Epithelial cell of prostate (primary cell): ENCODE results near the gene NOTO.
"Not testable (repeated sequence)": the region's sequence is repeated elsewhere in the genome, so short reads cannot be mapped to it uniquely, and the experiment has no call there.

Experiments
- DNase-seq: peaks from one replicate; pipeline ENCODE4 v3.0.0-alpha.2; 2011; ENCODE audit warnings: low read depth, low spot score
- H3K27ac ChIP-seq: fragments of 450-650 bp; 2 replicates; pipeline ENCODE4 v1.5.1; 2017; ENCODE audit warnings: mild to moderate bottlenecking

The NOTO gene, protein sequence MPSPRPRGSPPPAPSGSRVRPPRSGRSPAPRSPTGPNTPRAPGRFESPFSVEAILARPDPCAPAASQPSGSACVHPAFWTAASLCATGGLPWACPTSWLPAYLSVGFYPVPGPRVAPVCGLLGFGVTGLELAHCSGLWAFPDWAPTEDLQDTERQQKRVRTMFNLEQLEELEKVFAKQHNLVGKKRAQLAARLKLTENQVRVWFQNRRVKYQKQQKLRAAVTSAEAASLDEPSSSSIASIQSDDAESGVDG

GRCh38 chr2:73202156-73203054, at the start of gene NOTO:
Gene NOTO (plus strand): TSS chr2:73202574. CDS start chr2:73202667, 93 bp downstream.
- DNase-seq: no peak
- no peak within 1 kb of the TSS for H3K27ac ChIP-seq

DNA sequence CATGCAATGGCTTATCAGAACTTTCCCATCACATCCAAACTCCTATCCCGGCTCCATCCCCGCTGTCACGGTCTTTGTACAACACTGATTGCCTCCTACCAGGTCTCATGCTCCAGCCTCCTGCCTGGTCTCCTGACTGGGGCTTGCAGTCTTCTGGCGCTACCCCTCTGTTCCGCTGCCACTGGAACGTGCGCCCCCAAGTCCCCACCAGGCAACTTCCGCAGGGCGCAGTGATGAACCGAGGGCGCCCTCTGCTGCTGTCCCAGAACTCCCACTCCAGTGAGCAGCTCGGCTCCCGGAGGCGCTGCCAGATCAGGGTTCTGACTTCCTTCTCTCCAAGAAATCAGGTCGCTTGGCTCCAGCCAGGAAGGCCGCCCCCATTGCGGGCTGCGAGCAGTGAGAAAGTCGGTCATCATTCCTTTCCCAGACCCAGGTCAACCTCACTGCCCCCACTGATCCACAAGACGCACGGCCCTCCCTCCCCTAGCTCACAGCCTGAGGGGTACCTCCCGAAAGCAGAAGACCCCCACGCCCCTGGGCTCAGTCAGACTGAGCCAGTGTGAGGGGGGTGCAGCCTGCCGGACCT, 45.7 kb upstream of the NOTO start:
- DNase-seq: no peak
- H3K27ac ChIP-seq: no peak overlapping the region

- no peak overlapping the region for H3K27ac ChIP-seq
- no peak for DNase-seq
Observed at GRCh38 chr2:73162856-73163391, 39.5 kb upstream of the NOTO start.

- no peak for DNase-seq
- no peak overlapping the region for H3K27ac ChIP-seq
Observed at GRCh38 chr2:73163483-73164367, 38.6 kb upstream of the NOTO start.

DNA sequence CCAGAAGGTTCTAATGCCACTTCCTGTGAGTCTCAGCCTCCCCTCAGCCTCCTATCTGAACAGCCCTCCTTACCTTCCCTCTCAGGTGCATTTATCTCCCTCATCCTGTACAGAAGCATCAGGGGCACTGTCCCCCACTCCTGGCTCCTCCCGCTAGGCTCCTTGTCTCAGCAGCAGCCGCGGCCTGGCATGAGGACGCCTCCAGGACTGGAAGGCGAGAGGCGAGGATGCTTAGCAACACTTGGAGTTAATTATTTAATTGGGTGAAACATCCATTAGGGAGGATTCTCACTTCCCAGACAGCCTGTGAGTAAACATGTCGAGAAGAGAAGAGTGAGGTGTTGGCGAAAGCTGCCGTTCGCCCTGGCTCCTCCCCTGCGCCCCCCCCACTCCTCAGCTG, 36.4 kb upstream of the NOTO start:
- not testable (repeated sequence) for H3K27ac ChIP-seq, DNase-seq

DNA sequence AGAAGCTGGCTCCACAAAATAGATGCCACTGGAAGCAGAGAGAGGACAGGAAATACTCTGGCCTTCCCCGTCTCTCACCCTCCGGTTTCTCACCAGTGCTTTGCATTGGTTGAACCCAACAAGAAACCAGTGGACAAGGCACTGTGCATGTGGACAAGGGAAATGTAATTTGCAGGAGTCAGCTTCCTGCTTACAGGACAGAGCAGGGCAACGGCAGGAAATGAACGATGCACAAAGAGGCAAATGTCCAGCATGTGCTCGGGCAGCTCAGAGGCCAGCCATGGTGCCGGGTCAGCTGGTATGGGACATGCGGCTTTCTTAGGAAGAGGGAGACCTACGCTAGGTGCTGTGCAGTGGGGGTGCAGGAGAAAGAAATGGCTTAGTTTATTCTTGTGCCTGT, 35.6 kb upstream of the NOTO start:
- not testable (repeated sequence) for H3K27ac ChIP-seq, DNase-seq

- not testable (repeated sequence) for H3K27ac ChIP-seq, DNase-seq
Observed at GRCh38 chr2:73168348-73168747, 34.0 kb upstream of the NOTO start.

DNA sequence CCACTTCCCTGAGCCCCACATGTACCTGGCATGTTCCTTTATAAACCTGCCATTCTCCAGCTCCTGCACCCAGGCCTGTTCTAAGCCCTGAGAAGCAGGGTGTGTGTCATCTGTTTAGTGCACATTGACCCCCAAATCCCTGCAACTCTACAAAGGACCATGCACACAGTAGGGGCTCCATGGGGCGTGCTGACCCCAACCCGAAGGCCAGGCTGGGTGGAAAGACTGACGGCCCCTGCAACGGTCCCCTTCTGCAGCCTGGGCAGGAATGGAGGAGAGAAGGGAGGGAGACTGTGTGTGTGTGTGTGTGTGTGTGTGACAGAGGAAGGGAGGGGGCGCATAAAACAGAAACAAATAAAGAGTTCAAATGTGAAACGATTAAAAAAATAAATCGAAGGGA, 32.0 kb upstream of the NOTO start:
- H3K27ac ChIP-seq, DNase-seq: not testable (repeated sequence)

GRCh38 chr2:73172963-73173362, 29.4 kb upstream of the NOTO start:
- DNase-seq: peak; percentile 33
- no peak overlapping the region for H3K27ac ChIP-seq

DNA sequence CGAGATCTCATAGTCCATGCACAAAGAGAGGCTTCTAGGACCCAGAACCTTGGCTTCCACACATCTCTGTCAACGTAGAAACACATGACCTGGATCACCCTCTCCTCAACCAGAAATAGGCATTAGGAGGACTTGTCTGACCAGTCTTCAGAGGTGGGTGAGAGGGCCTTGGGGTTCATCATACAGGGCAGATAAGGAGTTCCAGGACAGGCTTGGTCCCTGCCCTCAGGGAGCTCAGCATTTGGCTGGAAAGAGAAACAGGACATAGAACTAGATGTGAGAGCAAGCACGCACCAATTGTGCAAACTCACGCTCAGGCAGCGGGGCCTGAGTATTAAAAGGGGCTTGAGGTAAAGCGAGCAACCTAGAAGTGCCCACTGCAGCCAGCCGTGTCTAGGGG, 28.6 kb upstream of the NOTO start:
- no peak for DNase-seq
- H3K27ac ChIP-seq: no peak overlapping the region

DNA sequence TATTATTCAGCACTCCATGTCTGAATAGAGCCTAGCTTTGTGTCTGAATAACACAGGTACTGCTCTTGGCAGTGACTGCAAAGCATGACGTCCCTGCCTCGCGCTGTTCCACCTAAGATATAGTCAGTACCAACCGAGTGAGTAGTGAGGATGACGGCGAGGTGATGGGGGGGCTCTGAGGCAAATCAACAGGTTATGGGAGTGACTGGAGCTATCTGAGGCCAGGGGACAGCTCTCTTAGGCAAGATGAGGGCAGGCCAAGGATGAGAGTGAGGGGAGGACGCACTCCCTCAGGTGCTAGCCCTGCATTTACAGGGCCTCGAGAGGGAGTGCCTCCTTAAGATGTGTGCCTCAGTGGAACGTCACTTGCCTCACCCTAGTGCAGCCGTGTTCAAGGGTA, 28.1 kb upstream of the NOTO start:
- DNase-seq: no peak
- H3K27ac ChIP-seq: no peak overlapping the region

DNA sequence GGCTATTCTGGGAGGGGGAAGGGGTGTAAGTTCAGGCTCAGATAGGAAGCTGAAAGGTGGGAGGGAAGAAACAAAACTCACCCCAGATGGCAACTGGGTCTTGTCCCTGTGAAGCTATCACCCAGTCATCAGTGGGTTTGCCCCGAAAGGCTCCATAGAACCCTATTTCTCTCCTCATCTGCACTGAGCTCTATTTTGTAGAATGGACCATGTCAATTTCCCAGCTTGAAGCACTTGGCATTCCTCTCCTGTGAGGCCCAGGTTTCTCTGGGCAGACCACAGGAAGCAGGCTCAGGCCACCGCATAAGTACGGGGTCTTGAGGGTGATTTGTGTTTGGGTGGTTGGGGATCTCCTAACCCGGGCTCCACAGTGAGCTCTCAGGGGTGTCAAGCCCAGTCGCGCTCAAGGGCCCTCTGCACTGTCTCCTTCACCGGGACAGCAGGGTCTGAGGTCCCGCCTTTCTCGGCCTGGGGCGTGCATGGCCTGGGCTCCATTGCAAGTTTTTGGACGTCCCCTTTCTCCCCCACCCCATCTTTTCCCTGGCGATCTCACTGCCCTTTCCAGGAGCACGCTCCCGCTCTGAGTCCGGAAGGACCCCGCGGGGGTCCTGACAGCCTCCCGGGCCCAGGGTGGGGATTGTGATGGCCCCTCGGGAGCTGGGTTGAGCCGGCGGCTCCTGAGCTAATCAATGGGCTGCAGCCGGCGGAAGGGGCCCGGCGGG, 27.3 kb upstream of the NOTO start:
- no peak for DNase-seq
- no peak overlapping the region for H3K27ac ChIP-seq

DNA sequence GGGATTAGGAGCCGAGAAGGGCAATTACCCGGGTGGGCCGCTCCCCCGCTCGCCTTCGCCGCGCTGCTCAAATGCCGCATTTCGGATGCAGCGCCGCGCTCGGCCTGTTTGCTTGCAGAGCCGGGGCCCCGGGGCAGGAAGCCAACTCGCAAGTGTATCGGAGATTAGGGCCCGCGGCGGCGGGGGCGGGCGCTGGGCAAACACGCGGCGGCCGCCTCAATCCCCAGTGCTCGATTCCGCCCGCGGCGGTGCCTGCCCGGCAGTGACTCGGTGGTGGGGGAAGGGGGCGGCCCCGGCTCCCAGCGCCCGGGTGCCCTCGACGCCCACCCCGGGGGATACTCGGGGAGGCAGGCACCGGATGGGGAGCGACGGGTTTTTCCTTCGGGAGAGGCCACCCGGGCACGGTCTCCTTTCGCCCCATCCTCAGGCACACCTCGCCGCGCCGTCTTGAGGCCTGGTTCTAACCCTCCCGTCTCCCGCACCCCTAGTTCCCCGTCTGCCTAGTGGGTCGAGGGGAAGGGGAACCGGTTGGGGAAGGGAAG, 26.6 kb upstream of the NOTO start:
- no peak overlapping the region for H3K27ac ChIP-seq
- no peak for DNase-seq

GRCh38 chr2:73176205-73176880, 26.0 kb upstream of the NOTO start:
- no peak for DNase-seq
- no peak overlapping the region for H3K27ac ChIP-seq

- no peak for DNase-seq
- no peak overlapping the region for H3K27ac ChIP-seq
Observed at GRCh38 chr2:73176881-73177644, 25.3 kb upstream of the NOTO start.

DNA sequence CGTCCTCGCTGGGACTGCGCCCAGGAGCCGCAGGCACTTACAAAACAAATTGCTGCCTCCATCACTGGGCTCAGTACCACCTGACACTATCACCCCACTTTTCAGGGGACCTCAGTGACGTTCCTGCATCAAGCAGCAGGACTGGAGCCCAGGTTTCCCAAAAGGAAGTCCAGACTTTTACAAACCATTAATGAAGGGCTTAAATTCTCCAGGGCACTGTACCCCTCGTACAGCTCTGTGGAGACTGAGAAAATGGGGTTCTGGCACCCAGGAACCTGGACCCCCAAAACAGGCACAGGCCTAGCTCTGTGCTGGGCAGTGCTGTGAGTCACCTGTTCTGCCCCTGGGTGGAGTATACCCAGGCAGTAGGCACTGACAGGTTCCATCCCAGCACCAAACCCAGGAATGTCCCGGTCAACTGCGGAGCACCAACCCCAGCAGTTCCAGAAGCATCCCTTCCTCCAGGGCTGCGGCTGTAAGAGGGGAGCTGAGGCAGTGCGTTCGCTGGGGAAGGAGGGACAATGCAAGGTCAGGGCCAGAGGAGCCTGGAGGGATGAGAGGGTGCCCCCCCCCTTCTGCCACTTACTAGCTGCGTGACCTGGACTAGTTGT, 24.6 kb upstream of the NOTO start:
- no peak overlapping the region for H3K27ac ChIP-seq
- no peak for DNase-seq

DNA sequence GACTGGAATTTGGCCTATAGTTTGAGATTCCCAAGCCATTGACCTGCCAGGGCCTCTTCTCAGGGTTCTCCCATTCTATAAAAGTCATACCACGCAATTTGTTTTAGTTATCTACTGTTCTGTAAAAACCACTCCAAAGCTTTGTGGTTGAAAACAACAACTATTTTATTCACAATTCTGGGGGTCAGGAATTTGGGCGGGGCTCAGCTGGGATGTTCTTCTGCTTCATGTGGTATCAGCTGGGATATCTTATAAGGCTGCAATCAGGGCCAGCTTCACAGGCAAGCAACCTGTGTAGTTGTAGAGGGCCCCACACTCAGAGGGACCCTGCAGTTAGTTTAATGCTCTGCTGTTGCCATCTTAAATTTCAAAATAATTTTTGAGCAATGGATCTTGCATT, 16.4 kb upstream of the NOTO start:
- no peak overlapping the region for H3K27ac ChIP-seq
- no peak for DNase-seq
